K562 (cell line): Measurements from ENCODE around the gene ILK. TPM values are rescaled to one million over a fixed set of nuclear protein-coding genes. Genes with fewer than 3 reads are reported as not detected.

Experiments used
- ELK1 ChIP-seq: sonication (generic); formaldehyde crosslinking; IDR thresholded peaks from 2 replicates; pipeline ENCODE4 v1.8.1; 2022; ENCODE audit warnings: missing genetic modification reagents
- FOXK1 ChIP-seq: sonication (generic); formaldehyde crosslinking; IDR thresholded peaks from 2 replicates; pipeline ENCODE4 v1.8.0; 2022; ENCODE audit warnings: missing genetic modification reagents, mild to moderate bottlenecking, borderline replicate concordance
- FOXM1 ChIP-seq, 2 experiments: fragments of 450-650 bp in 1 of 2; sonication (generic) in 1 of 2; formaldehyde crosslinking in 1 of 2; IDR thresholded peaks; 2 replicates each; pipeline versions ENCODE4 v1.6.1 to v1.9.0; 2017 to 2022; ENCODE audit warnings: low read depth in 2 of 2, mild to moderate bottlenecking in 2 of 2, missing genetic modification reagents in 1 of 2, moderate library complexity in 1 of 2
- GABPB2 ChIP-seq: fragments of 250-450 bp; sonication (Bioruptor Pico); conservative IDR thresholded peaks from 2 replicates; pipeline ENCODE4 v1.5.1; 2021; ENCODE audit warnings: mild to moderate bottlenecking
- HES1 ChIP-seq: fragments of 450-650 bp; IDR thresholded peaks from 2 replicates; pipeline ENCODE4 v1.6.1; 2016; ENCODE audit warnings: low read depth, mild to moderate bottlenecking, moderate library complexity
- KLF10 ChIP-seq: fragments of 250-450 bp; sonication (Bioruptor Pico); IDR thresholded peaks from 2 replicates; pipeline ENCODE4 v1.6.1; 2021; ENCODE audit warnings: matching md5 sums
- MAZ ChIP-seq, 2 experiments: fragments of 450-650 bp in 1 of 2; sonication (generic) in 1 of 2; formaldehyde crosslinking; IDR thresholded peaks in 1 of 2; conservative IDR thresholded peaks in 1 of 2; 2 replicates each; pipeline versions ENCODE4 v1.4.0 to v1.5.0; 2020; ENCODE audit warnings: mild to moderate bottlenecking in 1 of 2, missing genetic modification reagents in 1 of 2
- PBX2 ChIP-seq, 2 experiments: IDR thresholded peaks in 1 of 2; conservative IDR thresholded peaks in 1 of 2; 2 replicates each; pipeline ENCODE4 v1.6.1; 2016; ENCODE audit warnings: low read depth in 2 of 2, mild to moderate bottlenecking in 1 of 2, missing compliant biosample characterization in 1 of 2, missing genetic modification characterization in 1 of 2, moderate library complexity in 1 of 2
- PHB2 ChIP-seq: fragments of 450-650 bp; IDR thresholded peaks from 2 replicates; pipeline ENCODE4 v1.6.1; 2017; ENCODE audit warnings: low read depth
- SRSF3 ChIP-seq: fragments of 200-400 bp; formaldehyde crosslinking; IDR thresholded peaks from 2 replicates; pipeline ENCODE4 v1.6.1; 2016; ENCODE audit warnings: mild to moderate bottlenecking, low read length, moderate library complexity; ENCODE audit not compliant: insufficient read depth
- TAF7 ChIP-seq: fragments of 450-650 bp; IDR thresholded peaks from 2 replicates; pipeline ENCODE4 v1.6.1; 2016; ENCODE audit warnings: missing genetic modification characterization, missing compliant biosample characterization
- TARDBP ChIP-seq: fragments of 450-650 bp; IDR thresholded peaks from 2 replicates; pipeline ENCODE4 v1.6.1; 2016
- UBTF ChIP-seq, 2 experiments: IDR thresholded peaks; 2 replicates each; pipeline ENCODE4 v1.6.1; 2012; ENCODE audit warnings: improper control_type of control experiment in 2 of 2, low read depth in 2 of 2, low read length in 2 of 2, borderline replicate concordance in 1 of 2
- ZC3H11A ChIP-seq: IDR thresholded peaks from 2 replicates; pipeline ENCODE4 v1.6.1; 2012; ENCODE audit warnings: low read depth, low read length, improper control_type of control experiment
- ZFP30 ChIP-seq: fragments of 250-450 bp; sonication (Bioruptor Pico); IDR thresholded peaks from 2 replicates; pipeline ENCODE4 v1.8.0; 2022; ENCODE audit warnings: moderate library complexity, mild to moderate bottlenecking, inconsistent platforms, borderline replicate concordance
- ZNF639 ChIP-seq, 2 experiments: fragments of 200-800 bp in 1 of 2; sonication (Bioruptor generic) in 1 of 2; sonication (generic) in 1 of 2; formaldehyde crosslinking in 1 of 2; IDR thresholded peaks in 1 of 2; conservative IDR thresholded peaks in 1 of 2; 2 replicates each; pipeline versions ENCODE4 v1.5.0 to v1.6.1; 2016 to 2020; ENCODE audit warnings: missing compliant biosample characterization in 1 of 2, missing genetic modification characterization in 1 of 2, missing genetic modification reagents in 1 of 2
- polyA plus RNA-seq, 8 experiments: library from polyadenylated mRNA; depleted of rRNA in 4 of 8; stranded (reverse) in 5 of 8; unstranded in 3 of 8; fragments of >200 nt; fragmentation: Nextera tagmentation in 2 of 8; fragmentation: Illumina TruSeq in 1 of 8; extraction: Ambion mirVana in 2 of 8; extraction: Trizol in 1 of 8; gene quantifications; 2 replicates each; pipeline versions ENCODE4 v1.2.1 to v1.2.3, GENCODE V29; 2011 to 2014; ENCODE audit warnings: inconsistent platforms in 1 of 8, missing spikeins in 1 of 8
- total RNA-seq, 7 experiments: library from RNA; depleted of rRNA in 6 of 7; stranded (reverse); fragments of >200 nt in 6 of 7; fragmentation: Illumina TruSeq in 2 of 7; extraction: Trizol in 2 of 7; gene quantifications; 2 replicates each; pipeline versions ENCODE4 v1.2.1 to v1.2.3, GENCODE V29; 2011 to 2021; ENCODE audit warnings: low replicate concordance in 1 of 7

Gene ILK
- total and polyA plus RNA-seq, 9 of the 15 experiments (the other 6 are each of a cell fraction or from before 2014, with no cell fraction given) = 43.3 to 95.9 (median 58.9) TPM

- TF ChIP-seq ZFP30 (CRISPR knock-in tag) (no peak), ZNF639 (CRISPR knock-in tag; conservative IDR thresholded peaks at IDR 0.05 in 1 of 2, IDR thresholded peaks at IDR 0.05 in 1 of 2) (peak in 1 of 2 experiments; percentile 91; a peak in 2 of 4 replicates), MAZ (CRISPR knock-in tag; conservative IDR thresholded peaks at IDR 0.05 in 1 of 2, IDR thresholded peaks at IDR 0.05 in 1 of 2) (peak; percentile 92 to 95), FOXM1 (IDR thresholded peaks at IDR 0.05; ENCODE audit: low read depth) (0 out of 2 replicates have a peak, but pooled peaks have one; percentile 30), FOXM1 (CRISPR knock-in tag; IDR thresholded peaks at IDR 0.05; ENCODE audit: low read depth) (no peak), SRSF3 (no peak), TARDBP (0 out of 2 replicates have a peak, but pooled peaks have one; percentile 42), KLF10 (CRISPR knock-in tag) (no peak), UBTF (IDR thresholded peaks at IDR 0.05; ENCODE audit: borderline replicate concordance in 1 of 2, low read depth in 2 of 2, low read length in 2 of 2) (peak in 1 of 2 experiments; percentile 23; a peak in 1 of 4 replicates), GABPB2 (CRISPR knock-in tag) (no peak), PHB2 (no peak), HES1 (no peak), PBX2 (CRISPR knock-in tag; IDR thresholded peaks at IDR 0.05; ENCODE audit: low read depth) (no peak), PBX2 (tag; conservative IDR thresholded peaks at IDR 0.05; ENCODE audit: low read depth) (no peak), ELK1 (CRISPR knock-in tag) (no peak), FOXK1 (peak; percentile 82), ZC3H11A (no peak), TAF7 (no peak)
Observed at GRCh38 chr11:6612213-6613041, 8.9 kb downstream of the ILK start, which contains the start of gene TAF10 (continued).
